Adipose tissue (tissue), 3 donors: ENCODE results near the gene IL12RB2. TPM values are rescaled to one million over a fixed set of nuclear protein-coding genes. Genes with fewer than 3 reads are reported as not detected.

Experiments
- H3K27ac ChIP-seq: one replicate; pipeline ENCODE4 v1.5.1; 2013; ENCODE audit warnings: low read depth, low read length
- WGBS, 3 donors: extraction: QIAGEN DNeasy Blood & Tissue Kit; methylation state at CpG; one replicate each; pipeline ENCODE4 v1.1.7; 2013; 5-methylcytosine and 5-hydroxymethylcytosine counted together
- polyA plus RNA-seq, 3 donors: library from polyadenylated mRNA; stranded (reverse); fragments of 200-250 nt; gene quantifications; one replicate each; pipeline ENCODE4 v1.2.3, GENCODE V29; 2013
- donor health status: healthy with polysubstance abuse.
- donor health status: Bipolar disorder and iron deficiency.
- donor health status: healthy.

Gene IL12RB2
- polyA plus RNA-seq: under 1 TPM; 0.46 to 0.97 (median 0.90) TPM

- 2% methylated on average over 60 to 75 of the region's 75 CpGs for WGBS, 3 donors
- no peak within 1 kb of the TSS for H3K27ac ChIP-seq
Measured at GRCh38 chr1:67307251-67308060, at the start of gene IL12RB2. Gene IL12RB2 (plus strand): TSS chr1:67307873. CDS start chr1:67320369, 12,496 bp downstream.

- H3K27ac ChIP-seq: no peak overlapping the region
- WGBS, 3 donors: 21 to 27% (median 26%) methylated on average over 4 of the region's 4 CpGs
Measured at GRCh38 chr1:67261680-67262079, 46.0 kb upstream of the IL12RB2 start.

- 77 to 91% (median 80%) methylated on average over 5 of the region's 5 CpGs for WGBS, 3 donors
- no peak overlapping the region for H3K27ac ChIP-seq
Measured at GRCh38 chr1:67262735-67263134, 44.9 kb upstream of the IL12RB2 start.

- H3K27ac ChIP-seq: no peak overlapping the region
Measured at GRCh38 chr1:67264152-67264551, 43.5 kb upstream of the IL12RB2 start.

- 26 to 69% (median 38%) methylated on average over 3 of the region's 3 CpGs for WGBS, 3 donors
Measured at GRCh38 chr1:67264899-67265298, 42.8 kb upstream of the IL12RB2 start.

GRCh38 chr1:67269061-67269460, 38.6 kb upstream of the IL12RB2 start:
- 87 to 91% (median 89%) methylated on average over 3 of the region's 3 CpGs for WGBS, 3 donors
- H3K27ac ChIP-seq: no peak overlapping the region

More at GRCh38 chr1:67264899-67265298, 42.8 kb upstream of the IL12RB2 start:
- H3K27ac ChIP-seq: no peak overlapping the region

- WGBS, 3 donors: 89 to 93% (median 90%) methylated on average over 3 of the region's 3 CpGs
Measured at GRCh38 chr1:67270541-67270940, 37.1 kb upstream of the IL12RB2 start.

GRCh38 chr1:67273591-67273990, 34.1 kb upstream of the IL12RB2 start:
- 88 to 91% (median 89%) methylated on average over 4 of the region's 4 CpGs for WGBS, 3 donors
- no peak overlapping the region for H3K27ac ChIP-seq

More at GRCh38 chr1:67270541-67270940, 37.1 kb upstream of the IL12RB2 start:
- H3K27ac ChIP-seq: no peak overlapping the region

- 81 to 84% (median 81%) methylated on average over 5 of the region's 5 CpGs for WGBS, 3 donors
- H3K27ac ChIP-seq: no peak overlapping the region
Measured at GRCh38 chr1:67274623-67275325, 32.9 kb upstream of the IL12RB2 start.

GRCh38 chr1:67280696-67281095, 27.0 kb upstream of the IL12RB2 start:
- WGBS, 3 donors: 34 to 86% (median 79%) methylated on average over 5 of the region's 5 CpGs
- H3K27ac ChIP-seq: no peak overlapping the region

GRCh38 chr1:67281244-67281643, 26.4 kb upstream of the IL12RB2 start:
- 34 to 79% (median 69%) methylated on average over 3 of the region's 3 CpGs for WGBS, 3 donors
- no peak overlapping the region for H3K27ac ChIP-seq

- H3K27ac ChIP-seq: no peak overlapping the region
- WGBS, 3 donors: 84 to 86% (median 85%) methylated on average over 8 of the region's 8 CpGs
Measured at GRCh38 chr1:67285780-67286488, 21.7 kb upstream of the IL12RB2 start.

GRCh38 chr1:67290236-67290635, 17.4 kb upstream of the IL12RB2 start:
- WGBS, 3 donors: 61 to 71% (median 70%) methylated on average over 4 of the region's 4 CpGs
- no peak overlapping the region for H3K27ac ChIP-seq

- no peak overlapping the region for H3K27ac ChIP-seq
- WGBS, 3 donors: 88 to 90% (median 89%) methylated on average over 9 of the region's 9 CpGs
Measured at GRCh38 chr1:67294836-67295617, 12.6 kb upstream of the IL12RB2 start.

- WGBS, 3 donors: 42 to 58% (median 51%) methylated on average over 2 of the region's 2 CpGs
- H3K27ac ChIP-seq: no peak overlapping the region
Measured at GRCh38 chr1:67298762-67299161, 8.9 kb upstream of the IL12RB2 start.

GRCh38 chr1:67299296-67299695, 8.4 kb upstream of the IL12RB2 start:
- no peak overlapping the region for H3K27ac ChIP-seq
- WGBS, 3 donors: 93 to 98% (median 95%) methylated on average over 7 of the region's 7 CpGs

GRCh38 chr1:67300561-67300960, 7.1 kb upstream of the IL12RB2 start:
- H3K27ac ChIP-seq: no peak overlapping the region
- WGBS, 3 donors: 43 to 61% (median 44%) methylated on average over 2 of the region's 2 CpGs

GRCh38 chr1:67304023-67304422, 3.6 kb upstream of the IL12RB2 start:
- whole genome bisulfite sequencing, 3 donors: 79 to 82% (median 80%) methylated on average over 3 of the region's 3 CpGs
- H3K27ac ChIP-seq: no peak overlapping the region
